Natural killer cell (primary cell): Measurements from ENCODE around the gene CTDSP1. TPM values are rescaled to one million over a fixed set of nuclear protein-coding genes. Genes with fewer than 3 reads are reported as not detected.

Experiments used
- ATAC-seq, 3 donors: fragments of 150-1000 bp in 2 of 3; fragments of 200-7000 bp in 1 of 3; cut with Tn5 transposase; 1 replicate in 1 of 3; 2 replicates in 2 of 3; pipeline ENCODE4 v1.10.0; 2021; ENCODE audit warnings: mild to moderate bottlenecking in 2 of 3, moderate library complexity in 2 of 3
- DNase-seq, 2 donors: peaks; one replicate each; pipeline versions ENCODE4 v3.0.0 to v3.0.0-alpha.2; 2013 to 2021; ENCODE audit warnings: mixed read lengths in 1 of 2
- H3K27ac ChIP-seq: one replicate; pipeline ENCODE4 v1.5.1; 2013; ENCODE audit warnings: mild to moderate bottlenecking, low read length
- H3K27me3 ChIP-seq: one replicate; pipeline ENCODE4 v1.6.1; 2013; ENCODE audit warnings: low read length; ENCODE audit not compliant: control insufficient read depth, insufficient read depth
- H3K36me3 ChIP-seq: one replicate; pipeline ENCODE4 v1.6.1; 2013; ENCODE audit warnings: low read length; ENCODE audit not compliant: control insufficient read depth, insufficient read depth
- H3K4me1 ChIP-seq: one replicate; pipeline ENCODE4 v1.6.1; 2013; ENCODE audit warnings: low read length; ENCODE audit not compliant: control insufficient read depth, insufficient read depth
- H3K4me3 ChIP-seq: one replicate; pipeline ENCODE4 v1.5.1; 2013; ENCODE audit warnings: low read length
- H3K9me3 ChIP-seq: one replicate; pipeline ENCODE4 v1.6.1; 2013; ENCODE audit warnings: low read length; ENCODE audit not compliant: control insufficient read depth, insufficient read depth
- H3K27ac Mint-ChIP-seq, 2 donors: one replicate each; pipeline ENCODE4 v1.8.0; 2022; ENCODE audit warnings: mild to moderate bottlenecking in 2 of 2, mixed read lengths in 2 of 2, moderate library complexity in 1 of 2
- H3K27me3 Mint-ChIP-seq, 2 donors: one replicate each; pipeline ENCODE4 v1.8.0; 2022; ENCODE audit warnings: low read depth in 2 of 2, mixed read lengths in 2 of 2
- H3K36me3 Mint-ChIP-seq: one replicate; pipeline ENCODE4 v1.8.0; 2022; ENCODE audit warnings: mixed read lengths
- H3K4me1 Mint-ChIP-seq, 2 donors: one replicate each; pipeline ENCODE4 v1.8.0; 2022; ENCODE audit warnings: mixed read lengths in 2 of 2
- H3K4me3 Mint-ChIP-seq: one replicate; pipeline ENCODE4 v1.8.0; 2022; ENCODE audit warnings: mild to moderate bottlenecking, moderate library complexity, mixed read lengths
- H3K9me3 Mint-ChIP-seq, 2 donors: one replicate each; pipeline ENCODE4 v1.8.0; 2022; ENCODE audit warnings: mixed read lengths in 2 of 2
- CTCF ChIP-seq: fragments of 200-600 bp; IDR thresholded peaks from one replicate; pipeline ENCODE4 v1.8.0; 2022; ENCODE audit warnings: antibody characterized with exemption
- WGBS: methylation state at CpG from one replicate; pipeline ENCODE4 v1.1.7; 2013; ENCODE audit warnings: missing lambda C conversion rate; ENCODE audit not compliant: insufficient coverage; 5-methylcytosine and 5-hydroxymethylcytosine counted together
- intact Hi-C: fragments of 100-400 bp; cut with micrococcal nuclease; formaldehyde crosslinking; loops from one replicate; pipeline ENCODE4 v1.14.2; 2022
- total RNA-seq, 4 donors: library from RNA; stranded (reverse); fragments of 120-200 nt in 1 of 4; gene quantifications; one replicate each; pipeline versions ENCODE4 v1.2.3 to v1.2.4, GENCODE V29; 2013 to 2022

Gene CTDSP1
- total RNA-seq, 3 donors from 2014 or later (not counting 1 experiment from before 2014, with no cell fraction given), result 223 to 273 (median 228) TPM

DNA sequence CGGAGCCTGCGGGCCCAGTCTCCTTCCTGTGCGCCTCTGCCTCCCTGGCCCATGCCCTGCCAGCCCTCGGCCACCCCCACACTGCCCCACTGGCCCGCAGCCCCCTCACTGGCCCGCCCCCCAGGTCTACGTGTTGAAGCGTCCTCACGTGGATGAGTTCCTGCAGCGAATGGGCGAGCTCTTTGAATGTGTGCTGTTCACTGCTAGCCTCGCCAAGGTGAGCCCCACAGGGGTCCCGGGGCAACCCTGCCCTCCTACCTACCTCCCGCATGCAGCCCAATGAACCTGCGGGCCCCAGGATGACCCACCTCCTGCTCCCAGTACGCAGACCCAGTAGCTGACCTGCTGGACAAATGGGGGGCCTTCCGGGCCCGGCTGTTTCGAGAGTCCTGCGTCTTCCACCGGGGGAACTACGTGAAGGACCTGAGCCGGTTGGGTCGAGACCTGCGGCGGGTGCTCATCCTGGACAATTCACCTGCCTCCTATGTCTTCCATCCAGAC, 3.3 kb downstream of the CTDSP1 start:
- WGBS, result 92% methylated on average over 26 of the region's 26 CpGs
- no peak overlapping the region for H3K4me3 ChIP-seq
- peaks cover 42% of the 10 kb centered on the region for H3K36me3 ChIP-seq
- Mint-ChIP-seq H3K36me3 (no peaks in the 10 kb centered on the region), H3K9me3 (no peaks in the 10 kb centered on the region), H3K27ac (peak overlapping the region; percentile 96 to 98), H3K4me3 (peak overlapping the region; percentile 69), H3K27me3 (no peaks in the 10 kb centered on the region), H3K4me1 (peaks cover 52 to 75% of the 10 kb centered on the region in 2 donors)
- DNase-seq, result no peak
- H3K9me3 ChIP-seq, result no peaks in the 10 kb centered on the region
- no peak for ATAC-seq
- intact Hi-C loops, result no loop called here
- no peak for TF ChIP-seq CTCF
- H3K4me1 ChIP-seq, result peaks cover 79% of the 10 kb centered on the region
- H3K27ac ChIP-seq, result no peak overlapping the region
- no peaks in the 10 kb centered on the region for H3K27me3 ChIP-seq

GRCh38 chr2:218403810-218404209, 4.1 kb downstream of the CTDSP1 start:
- peaks cover 77% of the 10 kb centered on the region for H3K4me1 ChIP-seq
- no peaks in the 10 kb centered on the region for H3K27me3 ChIP-seq
- H3K27ac ChIP-seq, result peak overlapping the region; percentile 12
- Mint-ChIP-seq H3K27me3 (no peaks in the 10 kb centered on the region), H3K4me1 (peaks cover 53 to 78% of the 10 kb centered on the region in 2 donors), H3K36me3 (no peaks in the 10 kb centered on the region), H3K4me3 (peak overlapping the region; percentile 69), H3K9me3 (no peaks in the 10 kb centered on the region), H3K27ac (peak overlapping the region; percentile 95 to 96)
- DNase-seq (no peak), ATAC-seq (no peak)
- H3K4me3 ChIP-seq, result no peak overlapping the region
- peaks cover 42% of the 10 kb centered on the region for H3K36me3 ChIP-seq
- no peak for TF ChIP-seq CTCF
- 73% methylated on average over 7 of the region's 7 CpGs for WGBS
- intact Hi-C loops, result no loop called here
- H3K9me3 ChIP-seq, result no peaks in the 10 kb centered on the region

DNA sequence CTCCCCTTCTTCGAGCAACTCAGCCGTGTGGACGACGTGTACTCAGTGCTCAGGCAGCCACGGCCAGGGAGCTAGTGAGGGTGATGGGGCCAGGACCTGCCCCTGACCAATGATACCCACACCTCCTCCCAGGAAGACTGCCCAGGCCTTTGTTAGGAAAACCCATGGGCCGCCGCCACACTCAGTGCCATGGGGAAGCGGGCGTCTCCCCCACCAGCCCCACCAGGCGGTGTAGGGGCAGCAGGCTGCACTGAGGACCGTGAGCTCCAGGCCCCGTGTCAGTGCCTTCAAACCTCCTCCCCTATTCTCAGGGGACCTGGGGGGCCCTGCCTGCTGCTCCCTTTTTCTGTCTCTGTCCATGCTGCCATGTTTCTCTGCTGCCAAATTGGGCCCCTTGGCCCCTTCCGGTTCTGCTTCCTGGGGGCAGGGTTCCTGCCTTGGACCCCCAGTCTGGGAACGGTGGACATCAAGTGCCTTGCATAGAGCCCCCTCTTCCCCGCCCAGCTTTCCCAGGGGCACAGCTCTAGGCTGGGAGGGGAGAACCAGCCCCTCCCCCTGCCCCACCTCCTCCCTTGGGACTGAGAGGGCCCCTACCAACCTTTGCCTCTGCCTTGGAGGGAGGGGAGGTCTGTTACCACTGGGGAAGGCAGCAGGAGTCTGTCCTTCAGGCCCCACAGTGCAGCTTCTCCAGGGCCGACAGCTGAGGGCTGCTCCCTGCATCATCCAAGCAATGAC, 4.8 kb downstream of the CTDSP1 start:
- intact Hi-C loops, result no loop called here
- Mint-ChIP-seq H3K36me3 (no peaks in the 10 kb centered on the region), H3K9me3 (no peaks in the 10 kb centered on the region), H3K27me3 (no peaks in the 10 kb centered on the region), H3K4me3 (peak overlapping the region; percentile 56), H3K4me1 (peaks cover 49 to 75% of the 10 kb centered on the region in 2 donors), H3K27ac (peak overlapping the region; percentile 95 to 96)
- Histone ChIP-seq H3K27ac (peak overlapping the region; percentile 20), H3K27me3 (no peaks in the 10 kb centered on the region), H3K9me3 (no peaks in the 10 kb centered on the region), H3K36me3 (peaks cover 42% of the 10 kb centered on the region), H3K4me3 (no peak overlapping the region), H3K4me1 (peaks cover 72% of the 10 kb centered on the region)
- 60% methylated on average over 16 of the region's 16 CpGs for WGBS
- no peak for TF ChIP-seq CTCF
- DNase-seq (no peak), ATAC-seq (no peak)
